ENCODE data around the gene GIGYF2. TPM values are rescaled to one million over a fixed set of nuclear protein-coding genes. Genes with fewer than 3 reads are reported as not detected.

The GIGYF2 gene
- total RNA-seq, 2 experiments from 2014 or later, result 52.5 to 55.5 TPM

DNA sequence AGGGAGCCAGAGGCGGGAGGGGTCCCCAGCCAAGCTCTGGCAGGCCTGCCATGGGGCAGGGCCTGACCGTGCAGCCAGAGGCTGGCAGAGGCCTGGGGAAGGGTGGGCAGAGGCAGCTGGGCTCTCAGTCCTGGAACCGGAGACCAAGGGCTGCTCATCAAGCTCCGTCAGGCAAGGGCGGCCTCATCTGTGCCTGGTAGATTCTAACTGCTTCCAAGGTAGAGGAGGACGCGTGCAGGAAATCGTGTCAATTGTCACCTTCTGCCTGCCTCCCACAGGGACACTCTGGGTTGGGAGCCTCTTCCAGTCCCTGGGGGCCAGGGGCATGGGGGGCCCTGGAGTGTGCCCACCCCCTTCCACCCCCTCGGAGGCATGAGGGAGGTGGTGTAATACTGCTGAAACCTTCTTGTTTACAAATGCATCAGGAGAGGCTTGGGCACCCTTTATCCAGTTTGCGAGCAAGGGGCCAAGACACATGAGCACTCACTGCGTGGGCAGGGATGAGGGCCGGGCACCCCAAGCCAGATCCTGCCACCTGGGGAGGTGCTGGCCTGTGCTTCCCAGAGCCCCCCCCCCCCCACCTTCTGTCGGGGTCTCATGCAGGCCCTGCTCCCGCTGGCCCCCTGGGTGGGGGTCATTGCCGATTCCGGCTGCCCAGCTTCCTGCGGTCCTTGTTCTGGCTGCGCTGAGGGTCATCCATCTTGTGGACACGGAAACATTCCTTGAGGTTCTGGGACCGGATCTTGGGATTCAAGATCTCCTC lies 181.9 kb downstream of the GIGYF2 start:
- TF ChIP-seq CTCF (IDR thresholded peaks at IDR 0.05), result no peak
- Mint-ChIP-seq H3K4me1 (ENCODE audit: low read depth) (peaks cover 9% of the 10 kb centered on the region), H3K36me3 (ENCODE audit: low read depth) (no peaks in the 10 kb centered on the region), H3K27me3 (peaks cover 20% of the 10 kb centered on the region), H3K9me3 (no peaks in the 10 kb centered on the region), H3K27ac (no peak overlapping the region), H3K4me3 (no peak overlapping the region)
- no peak for DNase-seq
- intact Hi-C loops (cut with DNase I, micrococcal nuclease), result no loop called here
- Histone ChIP-seq H3K9me3 (ENCODE audit: control insufficient read depth in 1 of 2, insufficient read depth in 1 of 2, low read length in 2 of 2) (no peaks in the 10 kb centered on the region), H3K27me3 (ENCODE audit: control insufficient read depth in 1 of 2, insufficient read depth in 2 of 2, low read length in 2 of 2) (peaks cover 12 to 18% of the 10 kb centered on the region in 2 experiments), H3K4me3 (ENCODE audit: low read length) (no peak overlapping the region), H3K4me1 (ENCODE audit: insufficient read depth, low read length) (peaks cover 9% of the 10 kb centered on the region), H3K36me3 (ENCODE audit: insufficient read depth, low read length) (no peaks in the 10 kb centered on the region), H3K27ac (ENCODE audit: low read depth in 1 of 2, low read length in 2 of 2) (no peak overlapping the region)
- POLR2A ChIA-PET, result no interaction called here
- CTCF ChIA-PET, result no interaction called here
- no peak for ATAC-seq (ENCODE audit: poor library complexity)

- ChIA-PET CTCF (no interaction called here), POLR2A (no interaction called here)
- ATAC-seq (ENCODE audit: poor library complexity) (no peak), DNase-seq (no peak)
- no peak overlapping the region for H3K4me3 Mint-ChIP-seq
- Histone ChIP-seq H3K9me3 (ENCODE audit: control insufficient read depth in 1 of 2, insufficient read depth in 1 of 2, low read length in 2 of 2) (no peaks in the 10 kb centered on the region), H3K27me3 (ENCODE audit: control insufficient read depth in 1 of 2, insufficient read depth in 2 of 2, low read length in 2 of 2) (peaks cover 5 to 10% of the 10 kb centered on the region in 2 experiments), H3K36me3 (ENCODE audit: insufficient read depth, low read length) (no peaks in the 10 kb centered on the region), H3K4me3 (ENCODE audit: low read length) (no peak overlapping the region), H3K4me1 (ENCODE audit: insufficient read depth, low read length) (peaks cover 9% of the 10 kb centered on the region), H3K27ac (ENCODE audit: low read depth in 1 of 2, low read length in 2 of 2) (no peak overlapping the region)
- TF ChIP-seq CTCF (IDR thresholded peaks at IDR 0.05), result no peak
- no peaks in the 10 kb centered on the region for H3K36me3 Mint-ChIP-seq (ENCODE audit: low read depth)
- intact Hi-C loops (cut with DNase I, micrococcal nuclease), result no loop called here
- peaks cover 9% of the 10 kb centered on the region for H3K4me1 Mint-ChIP-seq (ENCODE audit: low read depth)
- peaks cover 16% of the 10 kb centered on the region for H3K27me3 Mint-ChIP-seq
- H3K9me3 Mint-ChIP-seq, result no peaks in the 10 kb centered on the region
- H3K27ac Mint-ChIP-seq, result no peak overlapping the region
Measured at GRCh38 chr2:232879618-232880494, 182.7 kb downstream of the GIGYF2 start.

- CTCF ChIA-PET, result no interaction called here
- POLR2A ChIA-PET, result no interaction called here
- H3K27ac Mint-ChIP-seq, result no peak overlapping the region
- Histone ChIP-seq H3K9me3 (ENCODE audit: control insufficient read depth in 1 of 2, insufficient read depth in 1 of 2, low read length in 2 of 2) (no peaks in the 10 kb centered on the region), H3K4me3 (ENCODE audit: low read length) (no peak overlapping the region), H3K4me1 (ENCODE audit: insufficient read depth, low read length) (peaks cover 5% of the 10 kb centered on the region), H3K27ac (ENCODE audit: low read depth in 1 of 2, low read length in 2 of 2) (no peak overlapping the region), H3K27me3 (ENCODE audit: control insufficient read depth in 1 of 2, insufficient read depth in 2 of 2, low read length in 2 of 2) (peaks cover 0 to under 1% of the 10 kb centered on the region in 2 experiments), H3K36me3 (ENCODE audit: insufficient read depth, low read length) (no peaks in the 10 kb centered on the region)
- H3K4me1 Mint-ChIP-seq (ENCODE audit: low read depth), result no peaks in the 10 kb centered on the region
- no peak overlapping the region for H3K4me3 Mint-ChIP-seq
- no peaks in the 10 kb centered on the region for H3K9me3 Mint-ChIP-seq
- ATAC-seq (ENCODE audit: poor library complexity) (no peak), DNase-seq (no peak)
- TF ChIP-seq CTCF (IDR thresholded peaks at IDR 0.05), result no peak
- peaks cover 6% of the 10 kb centered on the region for H3K27me3 Mint-ChIP-seq
- H3K36me3 Mint-ChIP-seq (ENCODE audit: low read depth), result no peaks in the 10 kb centered on the region
- intact Hi-C loops (cut with DNase I, micrococcal nuclease), result no loop called here
Measured at GRCh38 chr2:232880764-232881351, 183.7 kb downstream of the GIGYF2 start.

All from CD4-positive, alpha-beta T cell (primary cell).